Measurements from ENCODE around the gene EPS8L1. TPM values are rescaled to one million over a fixed set of nuclear protein-coding genes. Genes with fewer than 3 reads are reported as not detected.

EPS8L1 gene
- total RNA-seq, 1 experiment from 2014 or later: 111 TPM

DNA sequence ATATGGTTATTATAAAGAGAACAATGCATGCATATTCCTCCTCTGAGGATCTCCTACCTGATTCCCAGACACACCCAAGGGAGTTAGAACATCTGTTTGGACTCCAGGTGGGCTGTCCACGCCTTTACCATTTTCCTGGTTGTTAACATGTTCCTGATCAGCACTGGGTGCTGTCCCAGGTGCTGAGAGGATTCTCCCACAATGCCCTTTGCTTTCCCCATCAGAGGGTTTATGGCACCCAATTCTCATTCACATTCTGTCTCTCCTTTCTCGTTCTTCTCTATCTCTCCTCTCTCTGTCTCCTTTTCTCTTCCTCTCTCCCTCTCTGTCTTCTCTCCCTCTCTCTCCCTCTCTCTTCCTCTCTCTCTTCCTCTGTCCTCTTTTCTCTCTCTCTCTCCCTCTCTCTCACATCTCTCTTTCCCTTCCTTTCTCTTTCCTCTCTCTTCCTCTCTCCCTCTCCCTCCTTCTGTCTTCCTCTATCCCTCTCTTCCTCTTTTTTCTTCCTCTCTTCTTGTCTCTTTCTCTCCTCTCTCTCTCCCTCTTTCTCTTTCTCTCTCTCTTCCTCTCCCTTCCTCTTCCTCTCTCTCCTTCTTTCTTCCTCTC lies 9.5 kb upstream of the EPS8L1 start:
- H3K27ac ChIP-seq: no peak overlapping the region
- intact Hi-C loops (cut with micrococcal nuclease; ENCODE audit: unreplicated experiment): loop anchor here (10.0 kb wide), 3 partner anchors 111 to 601 kb away; partner anchors contain the start of genes LENG9 and ZNF628

DNA sequence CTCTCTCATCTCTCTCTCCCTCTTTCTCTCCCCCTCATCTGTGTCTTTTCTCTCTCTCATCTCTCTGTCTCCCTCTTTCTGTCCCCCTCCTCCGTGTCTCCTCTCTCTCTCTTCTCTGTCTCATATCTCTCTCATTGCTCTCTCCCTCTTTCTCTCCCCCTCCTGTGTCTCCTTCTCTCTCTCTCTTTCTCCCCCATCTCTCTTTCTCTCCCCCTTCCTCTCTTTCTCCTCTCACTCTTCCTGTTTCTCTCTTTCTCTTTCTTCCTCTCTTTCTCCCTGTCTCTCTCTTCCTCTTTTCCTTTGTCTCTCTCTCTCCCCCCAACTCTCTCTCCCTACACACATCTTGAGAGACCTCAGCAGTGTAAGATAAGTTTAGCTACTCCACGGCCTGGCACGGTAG lies 7.8 kb upstream of the EPS8L1 start:
- Histone ChIP-seq H3K27me3 (ENCODE audit: insufficient read depth, low read depth) (no peaks in the 10 kb centered on the region), H4K20me1 (ENCODE audit: insufficient read depth) (no peaks in the 10 kb centered on the region), H3K36me3 (ENCODE audit: low read depth) (no peaks in the 10 kb centered on the region), H3K4me1 (replicated peaks; ENCODE audit: insufficient read depth) (peaks cover 31% of the 10 kb centered on the region), H3K9me3 (ENCODE audit: insufficient read depth, low read depth) (no peaks in the 10 kb centered on the region), H3K4me3 (no peak overlapping the region), H3K4me2 (peak overlapping the region; percentile 45; the same call in 1 of the 2 replicates), H3K9me2 (ENCODE audit: insufficient read depth) (no peaks in the 10 kb centered on the region), H3K27ac (peak overlapping the region; percentile 98; the same call in 1 of the 2 replicates), H3K79me2 (ENCODE audit: low read depth) (no peaks in the 10 kb centered on the region), H2AFZ (no peak overlapping the region), H3F3A (ENCODE audit: insufficient read depth, low read depth) (peaks cover 46% of the 10 kb centered on the region)
- ChIA-PET CTCF (interaction anchor here (0.7 kb wide), 1 partner anchor 393 kb away, joined by 3 read pairs; no protein-coding TSS in a partner anchor), POLR2A (ENCODE audit: unreplicated experiment) (interaction anchor here (0.9 kb wide), 1 partner anchor 13 kb away, joined by 19 read pairs; no protein-coding TSS in a partner anchor)
- BruUV-seq (replicated peaks): no TSS peak
- no peak for TF ChIP-seq EZH2 (IDR thresholded peaks at IDR 0.05; ENCODE audit: low read depth)
- TF ChIP-seq, protein P1, sequence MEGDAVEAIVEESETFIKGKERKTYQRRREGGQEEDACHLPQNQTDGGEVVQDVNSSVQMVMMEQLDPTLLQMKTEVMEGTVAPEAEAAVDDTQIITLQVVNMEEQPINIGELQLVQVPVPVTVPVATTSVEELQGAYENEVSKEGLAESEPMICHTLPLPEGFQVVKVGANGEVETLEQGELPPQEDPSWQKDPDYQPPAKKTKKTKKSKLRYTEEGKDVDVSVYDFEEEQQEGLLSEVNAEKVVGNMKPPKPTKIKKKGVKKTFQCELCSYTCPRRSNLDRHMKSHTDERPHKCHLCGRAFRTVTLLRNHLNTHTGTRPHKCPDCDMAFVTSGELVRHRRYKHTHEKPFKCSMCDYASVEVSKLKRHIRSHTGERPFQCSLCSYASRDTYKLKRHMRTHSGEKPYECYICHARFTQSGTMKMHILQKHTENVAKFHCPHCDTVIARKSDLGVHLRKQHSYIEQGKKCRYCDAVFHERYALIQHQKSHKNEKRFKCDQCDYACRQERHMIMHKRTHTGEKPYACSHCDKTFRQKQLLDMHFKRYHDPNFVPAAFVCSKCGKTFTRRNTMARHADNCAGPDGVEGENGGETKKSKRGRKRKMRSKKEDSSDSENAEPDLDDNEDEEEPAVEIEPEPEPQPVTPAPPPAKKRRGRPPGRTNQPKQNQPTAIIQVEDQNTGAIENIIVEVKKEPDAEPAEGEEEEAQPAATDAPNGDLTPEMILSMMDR (conservative IDR thresholded peaks at IDR 0.05): no peak
- no peak for DNase-seq
- intact Hi-C loops (cut with micrococcal nuclease; ENCODE audit: unreplicated experiment): loop anchor here (2.0 to 10.0 kb wide), 4 partner anchors 49 to 603 kb away; partner anchors contain the start of genes LENG9, PPP1R12C and ZNF628

More for the DNA sequence above, 9.5 kb upstream of the EPS8L1 start:
- Histone ChIP-seq H3F3A (ENCODE audit: insufficient read depth, low read depth) (peaks cover 38% of the 10 kb centered on the region), H3K27me3 (ENCODE audit: insufficient read depth, low read depth) (no peaks in the 10 kb centered on the region), H4K20me1 (ENCODE audit: insufficient read depth) (peaks cover 4% of the 10 kb centered on the region; the same call in 1 of the 2 replicates), H3K4me2 (no peak overlapping the region), H3K9me2 (ENCODE audit: insufficient read depth) (no peaks in the 10 kb centered on the region), H3K9me3 (ENCODE audit: insufficient read depth, low read depth) (no peaks in the 10 kb centered on the region), H3K4me3 (no peak overlapping the region), H3K4me1 (replicated peaks; ENCODE audit: insufficient read depth) (peaks cover 30% of the 10 kb centered on the region), H3K36me3 (ENCODE audit: low read depth) (no peaks in the 10 kb centered on the region), H2AFZ (no peak overlapping the region), H3K79me2 (ENCODE audit: low read depth) (peaks cover 17% of the 10 kb centered on the region)
- no peak for DNase-seq
- BruUV-seq (replicated peaks): no TSS peak
- POLR2A ChIA-PET (ENCODE audit: unreplicated experiment): no interaction called here
- CTCF ChIA-PET: no interaction called here
- no peak for TF ChIP-seq EZH2 (IDR thresholded peaks at IDR 0.05; ENCODE audit: low read depth)
- TF ChIP-seq, protein P1 (conservative IDR thresholded peaks at IDR 0.05): no peak

DNA sequence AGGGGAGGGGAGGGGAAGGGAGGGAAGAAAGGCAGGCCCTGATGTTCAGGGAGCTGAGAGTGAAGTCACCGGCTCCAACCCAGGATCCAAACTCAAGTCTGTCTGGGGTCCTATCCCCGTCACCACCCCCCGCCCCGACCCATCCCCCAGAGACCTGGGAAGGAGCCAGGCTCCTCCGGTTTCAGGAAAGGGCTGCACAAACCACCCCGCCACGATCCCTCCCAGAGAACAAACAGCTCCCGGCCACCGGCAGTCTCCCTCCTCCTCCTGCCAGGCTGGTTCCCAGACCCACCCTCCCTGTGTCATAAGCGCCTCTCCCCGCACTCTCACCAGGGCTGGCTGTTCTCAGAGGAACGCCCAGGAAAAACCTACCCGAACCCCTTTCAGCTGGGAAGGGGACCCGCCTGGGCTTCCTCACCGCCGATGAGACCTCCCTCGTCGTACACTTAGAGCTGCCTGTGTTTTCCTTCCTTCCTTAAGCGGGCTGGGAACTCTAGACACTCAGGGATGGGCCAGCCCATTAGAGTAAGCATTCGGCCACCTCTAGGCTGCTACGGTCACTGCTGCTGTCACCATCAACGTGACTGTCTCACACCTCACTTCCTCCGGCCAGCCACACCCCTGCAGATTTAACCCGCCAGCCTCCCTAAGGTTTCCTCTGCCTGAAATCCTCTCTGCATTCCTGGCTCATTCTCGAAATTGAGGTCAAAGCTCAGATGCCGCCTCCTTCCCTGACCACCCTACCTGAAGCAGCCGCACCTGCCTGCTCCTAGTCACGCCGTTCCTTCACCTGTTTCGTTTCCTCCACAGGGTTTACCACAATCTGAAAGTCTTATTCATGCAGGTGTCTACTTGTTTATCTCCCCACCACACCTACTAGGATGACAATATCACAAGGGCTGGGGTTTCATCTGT lies 6.5 kb upstream of the EPS8L1 start:
- H3K4me1 ChIP-seq (replicated peaks; ENCODE audit: insufficient read depth): peaks cover 31% of the 10 kb centered on the region
- peak overlapping the region; percentile 98 for H3K27ac ChIP-seq
- H3K4me2 ChIP-seq: peak overlapping the region; percentile 94
- no peaks in the 10 kb centered on the region for H3K27me3 ChIP-seq (ENCODE audit: insufficient read depth, low read depth)
- no peaks in the 10 kb centered on the region for H4K20me1 ChIP-seq (ENCODE audit: insufficient read depth)
- ChIA-PET POLR2A (ENCODE audit: unreplicated experiment) (interaction anchor here (0.6 to 1.0 kb wide), 4 partner anchors 17 to 479 kb away, joined by 3 to 8 read pairs (median 4); partner anchors contain the start of gene UBE2S), CTCF (interaction anchor here (0.5 to 0.6 kb wide), 3 partner anchors 21 to 584 kb away, joined by 4 to 11 read pairs (median 10); no protein-coding TSS in a partner anchor)
- no peaks in the 10 kb centered on the region for H3K79me2 ChIP-seq (ENCODE audit: low read depth)
- H3F3A ChIP-seq (ENCODE audit: insufficient read depth, low read depth): peaks cover 37% of the 10 kb centered on the region
- H3K9me2 ChIP-seq (ENCODE audit: insufficient read depth): no peaks in the 10 kb centered on the region
- DNase-seq: peak; percentile 90 to 98
- no peaks in the 10 kb centered on the region for H3K9me3 ChIP-seq (ENCODE audit: insufficient read depth, low read depth)
- no peak for TF ChIP-seq EZH2 (IDR thresholded peaks at IDR 0.05; ENCODE audit: low read depth)
- TF ChIP-seq, protein P1 (conservative IDR thresholded peaks at IDR 0.05): no peak; the same call in 1 of the 2 replicates
- intact Hi-C loops (cut with micrococcal nuclease; ENCODE audit: unreplicated experiment): loop anchor here (2.0 to 10.0 kb wide), 4 partner anchors 48 to 604 kb away; partner anchors contain the start of genes LENG9, PPP1R12C and ZNF628
- no peak overlapping the region for H2AFZ ChIP-seq
- BruUV-seq (replicated peaks): TSS peak; percentile 77
- H3K4me3 ChIP-seq: peak overlapping the region; percentile 63
- H3K36me3 ChIP-seq (ENCODE audit: low read depth): no peaks in the 10 kb centered on the region

All from PC-9 (cell line).